ENCODE results near the gene TAL2. TPM values are rescaled to one million over a fixed set of nuclear protein-coding genes. Genes with fewer than 3 reads are reported as not detected.

TAL2 gene
- total RNA-seq, 1 donor from 2014 or later: not detected

- Histone ChIP-seq H3K4me1 (no peaks in the 10 kb centered on the region), H3K9me3 (no peaks in the 10 kb centered on the region), H3K27ac (no peak overlapping the region), H3K4me3 (no peak overlapping the region), H3K36me3 (no peaks in the 10 kb centered on the region), H3K27me3 (no peaks in the 10 kb centered on the region)
- DNase-seq: no peak
- no peak for TF ChIP-seq CTCF (IDR thresholded peaks at IDR 0.05)
- intact Hi-C loops (cut with DNase I): no loop called here
- no peak for ATAC-seq
These were observed 14.2 kb downstream of the TAL2 start for GRCh38 chr9:105676351-105676923.

GRCh38 chr9:105678163-105678562 lies 15.9 kb downstream of the TAL2 start:
- H3K27me3 ChIP-seq: no peaks in the 10 kb centered on the region
- no peaks in the 10 kb centered on the region for H3K4me1 ChIP-seq
- H3K27ac ChIP-seq: no peak overlapping the region
- no peak for TF ChIP-seq CTCF (IDR thresholded peaks at IDR 0.05)
- H3K9me3 ChIP-seq: no peaks in the 10 kb centered on the region
- H3K36me3 ChIP-seq: no peaks in the 10 kb centered on the region
- intact Hi-C loops (cut with DNase I): no loop called here
- DNase-seq (no peak), ATAC-seq (no peak)
- no peak overlapping the region for H3K4me3 ChIP-seq

GRCh38 chr9:105678781-105679180 lies 16.5 kb downstream of the TAL2 start:
- Histone ChIP-seq H3K9me3 (no peaks in the 10 kb centered on the region), H3K27ac (no peak overlapping the region), H3K4me3 (no peak overlapping the region), H3K27me3 (no peaks in the 10 kb centered on the region), H3K4me1 (no peaks in the 10 kb centered on the region), H3K36me3 (no peaks in the 10 kb centered on the region)
- ATAC-seq: no peak
- no peak for DNase-seq
- TF ChIP-seq CTCF (IDR thresholded peaks at IDR 0.05): no peak
- intact Hi-C loops (cut with DNase I): no loop called here

- DNase-seq: no peak
- no peaks in the 10 kb centered on the region for H3K36me3 ChIP-seq
- H3K4me1 ChIP-seq: no peaks in the 10 kb centered on the region
- H3K4me3 ChIP-seq: no peak overlapping the region
- no peak for TF ChIP-seq CTCF (IDR thresholded peaks at IDR 0.05)
- no peak for ATAC-seq
- H3K27ac ChIP-seq: no peak overlapping the region
- H3K9me3 ChIP-seq: no peaks in the 10 kb centered on the region
- intact Hi-C loops (cut with DNase I): no loop called here
- no peaks in the 10 kb centered on the region for H3K27me3 ChIP-seq
These were observed 17.2 kb downstream of the TAL2 start for GRCh38 chr9:105679257-105680022.

GRCh38 chr9:105681313-105681712 lies 19.1 kb downstream of the TAL2 start:
- ATAC-seq: no peak
- intact Hi-C loops (cut with DNase I): no loop called here
- H3K27me3 ChIP-seq: no peaks in the 10 kb centered on the region

More at GRCh38 chr9:105681313-105681712, 19.1 kb downstream of the TAL2 start:
- Histone ChIP-seq H3K4me1 (no peaks in the 10 kb centered on the region), H3K4me3 (no peak overlapping the region), H3K9me3 (no peaks in the 10 kb centered on the region), H3K36me3 (no peaks in the 10 kb centered on the region), H3K27ac (no peak overlapping the region)
- DNase-seq: no peak
- no peak for TF ChIP-seq CTCF (IDR thresholded peaks at IDR 0.05)
